Body of pancreas (tissue), 4 donors: ENCODE data around the gene NEO1. TPM values are rescaled to one million over a fixed set of nuclear protein-coding genes. Genes with fewer than 3 reads are reported as not detected.

Experiments
- ATAC-seq: fragments of 150-250 bp; one replicate; pipeline ENCODE4 v1.9.1; 2016
- DNase-seq, 4 donors: peaks; one replicate each; pipeline ENCODE4 v3.0.0-alpha.2; 2019
- H3K27ac ChIP-seq, 4 donors: fragments of 200-600 bp; sonication (generic); 1 replicate in 3 of 4; 2 replicates in 1 of 4; pipeline versions ENCODE4 v1.5.1 to v1.6.1; 2016 to 2019; ENCODE audit warnings: mild to moderate bottlenecking in 1 of 4, mixed read lengths in 1 of 4, moderate library complexity in 1 of 4
- H3K27me3 ChIP-seq, 2 donors: fragments of 200-600 bp; sonication (generic); one replicate each; pipeline ENCODE4 v1.6.0; 2016; ENCODE audit warnings: mild to moderate bottlenecking in 1 of 2
- H3K36me3 ChIP-seq, 2 donors: fragments of 200-600 bp; sonication (generic); replicated peaks in 1 of 2; 2 replicates each; pipeline ENCODE4 v1.5.1; 2016; ENCODE audit warnings: low read depth in 2 of 2; ENCODE audit not compliant: insufficient read depth in 1 of 2
- H3K4me1 ChIP-seq: fragments of 200-600 bp; sonication (generic); one replicate; pipeline ENCODE4 v1.6.0; 2016
- H3K4me3 ChIP-seq, 2 donors: fragments of 200-600 bp; sonication (generic); 1 replicate in 1 of 2; 2 replicates in 1 of 2; pipeline ENCODE4 v1.5.1; 2016 to 2019
- H3K9me3 ChIP-seq, 3 donors: fragments of 200-600 bp; sonication (generic); 1 replicate in 2 of 3; 2 replicates in 1 of 3; pipeline ENCODE4 v1.5.1; 2016
- CTCF ChIP-seq, 7 experiments: fragments of 450-650 bp in 4 of 7; fragments of 200-600 bp in 3 of 7; sonication (generic) in 3 of 7; IDR thresholded peaks; one replicate each; pipeline ENCODE4 v1.5.1; 2016 to 2019; ENCODE audit warnings: antibody characterized with exemption in 7 of 7
- POLR2A ChIP-seq, 3 donors: fragments of 450-650 bp; IDR thresholded peaks; one replicate each; pipeline ENCODE4 v1.6.1; 2016; ENCODE audit warnings: antibody characterized with exemption in 3 of 3, mild to moderate bottlenecking in 2 of 3
- WGBS, 2 donors: methylation state at CpG; one replicate each; pipeline ENCODE4 v1.1.5; 2017; 5-methylcytosine and 5-hydroxymethylcytosine counted together
- intact Hi-C: fragments of 100-400 bp; cut with DNase I; formaldehyde crosslinking; loops from one replicate; pipeline ENCODE4 v1.15.1; 2023
- total RNA-seq, 2 donors: library from RNA; depleted of rRNA; stranded (reverse); fragments of >200 nt; gene quantifications; one replicate each; pipeline ENCODE4 v1.1.0, GENCODE V29; 2016

NEO1 gene
- total RNA-seq, 2 donors from 2014 or later: 18.2 to 29.7 TPM

GRCh38 chr15:73028831-73029451 lies 23.3 kb upstream of the NEO1 start:
- no peak for TF ChIP-seq POLR2A (IDR thresholded peaks at IDR 0.05)
- TF ChIP-seq CTCF (IDR thresholded peaks at IDR 0.05): no peak
- WGBS, 2 donors: 60 to 63% methylated on average over 7 of the region's 7 CpGs
- no peak overlapping the region for H3K27ac ChIP-seq
- H3K27me3 ChIP-seq: no peaks in the 10 kb centered on the region
- intact Hi-C loops: no loop called here
- no peaks in the 10 kb centered on the region for H3K36me3 ChIP-seq
- no peaks in the 10 kb centered on the region for H3K9me3 ChIP-seq
- DNase-seq (no peak), ATAC-seq (no peak)
- H3K4me1 ChIP-seq: peaks cover 8% of the 10 kb centered on the region
- H3K4me3 ChIP-seq: no peak overlapping the region

GRCh38 chr15:73030122-73030679 lies 22.1 kb upstream of the NEO1 start:
- intact Hi-C loops: no loop called here

GRCh38 chr15:73031648-73032047 lies 20.6 kb upstream of the NEO1 start:
- Histone ChIP-seq H3K27ac (no peak overlapping the region), H3K4me1 (peaks cover 21% of the 10 kb centered on the region), H3K27me3 (no peaks in the 10 kb centered on the region), H3K9me3 (no peaks in the 10 kb centered on the region), H3K4me3 (no peak overlapping the region), H3K36me3 (no peaks in the 10 kb centered on the region)
- intact Hi-C loops: no loop called here
- ATAC-seq (no peak), DNase-seq (no peak)
- WGBS, 2 donors: 75 to 80% methylated on average over 2 of the region's 2 CpGs
- TF ChIP-seq POLR2A (IDR thresholded peaks at IDR 0.05) (no peak), CTCF (IDR thresholded peaks at IDR 0.05) (no peak)

More at GRCh38 chr15:73030122-73030679, 22.1 kb upstream of the NEO1 start:
- Histone ChIP-seq H3K4me3 (no peak overlapping the region), H3K9me3 (no peaks in the 10 kb centered on the region), H3K27me3 (no peaks in the 10 kb centered on the region), H3K36me3 (no peaks in the 10 kb centered on the region), H3K27ac (no peak overlapping the region), H3K4me1 (peaks cover 21% of the 10 kb centered on the region)
- ATAC-seq (no peak), DNase-seq (no peak)
- TF ChIP-seq CTCF (IDR thresholded peaks at IDR 0.05) (no peak), POLR2A (IDR thresholded peaks at IDR 0.05) (no peak)
- WGBS, 2 donors: 87% methylated on average over 4 of the region's 4 CpGs

GRCh38 chr15:73033611-73034010 lies 18.7 kb upstream of the NEO1 start:
- Histone ChIP-seq H3K4me1 (peaks cover 21% of the 10 kb centered on the region), H3K27me3 (no peaks in the 10 kb centered on the region), H3K36me3 (no peaks in the 10 kb centered on the region), H3K4me3 (no peak overlapping the region), H3K27ac (peak overlapping the region; percentile 50 to 79 (median 69)), H3K9me3 (no peaks in the 10 kb centered on the region)
- intact Hi-C loops: no loop called here
- WGBS, 2 donors: 71 to 83% methylated on average over 5 of the region's 5 CpGs
- no peak for ATAC-seq
- TF ChIP-seq POLR2A (IDR thresholded peaks at IDR 0.05) (no peak), CTCF (IDR thresholded peaks at IDR 0.05) (no peak)
- no peak for DNase-seq

GRCh38 chr15:73034221-73034620 lies 18.0 kb upstream of the NEO1 start:
- Histone ChIP-seq H3K4me1 (peaks cover 21% of the 10 kb centered on the region), H3K27ac (peak overlapping the region; percentile 50 to 79 (median 69)), H3K4me3 (no peak overlapping the region), H3K36me3 (no peaks in the 10 kb centered on the region), H3K27me3 (no peaks in the 10 kb centered on the region), H3K9me3 (no peaks in the 10 kb centered on the region)
- TF ChIP-seq CTCF (IDR thresholded peaks at IDR 0.05): no peak
- TF ChIP-seq POLR2A (IDR thresholded peaks at IDR 0.05): no peak
- peak in 3 of 4 donors; percentile 34 to 71 (median 35) for DNase-seq
- ATAC-seq: peak; percentile 97
- intact Hi-C loops: no loop called here
- 46 to 58% methylated on average over 1 of the region's 1 CpG for WGBS, 2 donors
